OCI-LY1 (cell line): ENCODE measurements around the gene ST3GAL3.

Experiments used
- H2AFZ ChIP-seq: fragments of 200-600 bp; sonication (generic), shearing (Covaris generic); 2 replicates; pipeline ENCODE4 v1.6.0; 2014; ENCODE audit warnings: antibody characterized with exemption, mild to moderate bottlenecking, low read length
- H3F3A ChIP-seq: fragments of 200-600 bp; sonication (generic), shearing (Covaris generic); 2 replicates; pipeline ENCODE4 v1.6.0; 2014; ENCODE audit warnings: mild to moderate bottlenecking, antibody characterized with exemption, low read length, moderate library complexity; ENCODE audit not compliant: insufficient read depth
- H3K27ac ChIP-seq: fragments of 200-600 bp; sonication (generic); 2 replicates; pipeline ENCODE4 v1.5.1; 2014; ENCODE audit warnings: low read length, mixed run types, mild to moderate bottlenecking, low read depth; ENCODE audit not compliant: poor library complexity, severe bottlenecking
- H3K27me3 ChIP-seq: fragments of 200-600 bp; sonication (generic); 2 replicates; pipeline ENCODE4 v1.6.0; 2014; ENCODE audit warnings: antibody characterized with exemption, mild to moderate bottlenecking, low read length, moderate library complexity; ENCODE audit not compliant: insufficient read depth
- H3K36me3 ChIP-seq: fragments of 200-600 bp; sonication (generic); 2 replicates; pipeline ENCODE4 v1.6.1; 2014; ENCODE audit warnings: mild to moderate bottlenecking, antibody characterized with exemption, low read length, moderate library complexity, mixed read lengths; ENCODE audit not compliant: insufficient read depth
- H3K4me1 ChIP-seq: fragments of 200-600 bp; sonication (generic); 2 replicates; pipeline ENCODE4 v1.5.1; 2014; ENCODE audit warnings: mild to moderate bottlenecking, low read length, moderate library complexity; ENCODE audit not compliant: insufficient read depth, severe bottlenecking
- H3K4me2 ChIP-seq: fragments of 200-600 bp; sonication (generic), shearing (Covaris generic); 2 replicates; pipeline ENCODE4 v1.6.1; 2014; ENCODE audit warnings: low read length
- H3K4me3 ChIP-seq: fragments of 200-600 bp; sonication (generic); 2 replicates; pipeline ENCODE4 v1.5.1; 2014; ENCODE audit warnings: low read length, low read depth, mild to moderate bottlenecking, mixed read lengths; ENCODE audit not compliant: poor library complexity, severe bottlenecking
- H3K79me2 ChIP-seq: fragments of 200-600 bp; shearing (Covaris generic); 2 replicates; pipeline ENCODE4 v1.6.1; 2016; ENCODE audit warnings: mixed run types, low read length, mixed read lengths; ENCODE audit not compliant: insufficient read depth
- H3K9ac ChIP-seq: fragments of 200-600 bp; sonication (generic), shearing (Covaris generic); 2 replicates; pipeline ENCODE4 v1.6.1; 2014; ENCODE audit warnings: mild to moderate bottlenecking, low read length, mixed read lengths
- H3K9me2 ChIP-seq: fragments of 200-600 bp; sonication (generic), shearing (Covaris generic); 2 replicates; pipeline ENCODE4 v1.6.1; 2014; ENCODE audit warnings: low read depth, mild to moderate bottlenecking, low read length, mixed read lengths
- H3K9me3 ChIP-seq: fragments of 200-600 bp; shearing (Covaris generic); 2 replicates; pipeline ENCODE4 v1.6.1; 2014; ENCODE audit warnings: low read length, mixed read lengths
- H4K20me1 ChIP-seq: fragments of 200-600 bp; sonication (generic), shearing (Covaris generic); 2 replicates; pipeline ENCODE4 v1.6.0; 2016; ENCODE audit warnings: mild to moderate bottlenecking, low read length; ENCODE audit not compliant: insufficient read depth
- EZH2 ChIP-seq: fragments of 200-600 bp; sonication (generic), shearing (Covaris generic); IDR thresholded peaks from 2 replicates; pipeline ENCODE4 v1.8.0; 2017; ENCODE audit warnings: borderline replicate concordance, mixed run types, mild to moderate bottlenecking, antibody characterized with exemption, low read length, moderate library complexity, mixed read lengths
- TF ChIP-seq, protein P1 (sequence below): fragments of 200-600 bp; sonication (generic), shearing (Covaris generic); IDR thresholded peaks from 2 replicates; pipeline ENCODE4 v1.5.1; 2017; ENCODE audit warnings: mild to moderate bottlenecking, antibody characterized with exemption, low read length, moderate library complexity, mixed read lengths

ST3GAL3 gene

GRCh38 chr1:43857163-43857562, 149.8 kb downstream of the ST3GAL3 start:
- Histone ChIP-seq H3K27ac (no peak overlapping the region), H3K4me3 (no peak overlapping the region), H3K79me2 (no peaks in the 10 kb centered on the region), H3K9me3 (no peaks in the 10 kb centered on the region), H3K27me3 (no peaks in the 10 kb centered on the region), H3K36me3 (peaks cover 11% of the 10 kb centered on the region; the same call in 1 of the 2 replicates), H2AFZ (no peak overlapping the region), H3K4me2 (no peak overlapping the region), H3K9me2 (no peaks in the 10 kb centered on the region), H3K4me1 (peaks cover 23% of the 10 kb centered on the region), H3K9ac (no peak overlapping the region), H4K20me1 (no peaks in the 10 kb centered on the region), H3F3A (no peaks in the 10 kb centered on the region)
- TF ChIP-seq EZH2, result no peak
- TF ChIP-seq, protein P1, sequence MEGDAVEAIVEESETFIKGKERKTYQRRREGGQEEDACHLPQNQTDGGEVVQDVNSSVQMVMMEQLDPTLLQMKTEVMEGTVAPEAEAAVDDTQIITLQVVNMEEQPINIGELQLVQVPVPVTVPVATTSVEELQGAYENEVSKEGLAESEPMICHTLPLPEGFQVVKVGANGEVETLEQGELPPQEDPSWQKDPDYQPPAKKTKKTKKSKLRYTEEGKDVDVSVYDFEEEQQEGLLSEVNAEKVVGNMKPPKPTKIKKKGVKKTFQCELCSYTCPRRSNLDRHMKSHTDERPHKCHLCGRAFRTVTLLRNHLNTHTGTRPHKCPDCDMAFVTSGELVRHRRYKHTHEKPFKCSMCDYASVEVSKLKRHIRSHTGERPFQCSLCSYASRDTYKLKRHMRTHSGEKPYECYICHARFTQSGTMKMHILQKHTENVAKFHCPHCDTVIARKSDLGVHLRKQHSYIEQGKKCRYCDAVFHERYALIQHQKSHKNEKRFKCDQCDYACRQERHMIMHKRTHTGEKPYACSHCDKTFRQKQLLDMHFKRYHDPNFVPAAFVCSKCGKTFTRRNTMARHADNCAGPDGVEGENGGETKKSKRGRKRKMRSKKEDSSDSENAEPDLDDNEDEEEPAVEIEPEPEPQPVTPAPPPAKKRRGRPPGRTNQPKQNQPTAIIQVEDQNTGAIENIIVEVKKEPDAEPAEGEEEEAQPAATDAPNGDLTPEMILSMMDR, result no peak

- no peaks in the 10 kb centered on the region for H3K79me2 ChIP-seq
- H3K36me3 ChIP-seq, result peaks cover 18% of the 10 kb centered on the region
- H3K9me3 ChIP-seq, result no peaks in the 10 kb centered on the region
- H3K27ac ChIP-seq, result no peak overlapping the region
- no peaks in the 10 kb centered on the region for H4K20me1 ChIP-seq
- H3K9ac ChIP-seq, result no peak overlapping the region
- peaks cover 11% of the 10 kb centered on the region for H3K4me1 ChIP-seq
- H3K9me2 ChIP-seq, result no peaks in the 10 kb centered on the region
- no peaks in the 10 kb centered on the region for H3K27me3 ChIP-seq
- H2AFZ ChIP-seq, result no peak overlapping the region
- TF ChIP-seq EZH2, result no peak
- TF ChIP-seq, protein P1, result no peak
- H3F3A ChIP-seq, result no peaks in the 10 kb centered on the region
- no peak overlapping the region for H3K4me3 ChIP-seq
- no peak overlapping the region for H3K4me2 ChIP-seq
Measured at GRCh38 chr1:43858324-43858723, 151.0 kb downstream of the ST3GAL3 start.

- H3K4me2 ChIP-seq, result no peak overlapping the region
- no peaks in the 10 kb centered on the region for H3K4me1 ChIP-seq
- no peak overlapping the region for H3K27ac ChIP-seq
- no peak for TF ChIP-seq EZH2
- TF ChIP-seq, protein P1, result no peak
- H3K9me3 ChIP-seq, result no peaks in the 10 kb centered on the region
- H3K27me3 ChIP-seq, result no peaks in the 10 kb centered on the region
- no peaks in the 10 kb centered on the region for H4K20me1 ChIP-seq
- H3K79me2 ChIP-seq, result no peaks in the 10 kb centered on the region
- no peak overlapping the region for H3K9ac ChIP-seq
- H3K36me3 ChIP-seq, result peaks cover 12% of the 10 kb centered on the region
- no peaks in the 10 kb centered on the region for H3F3A ChIP-seq
- no peaks in the 10 kb centered on the region for H3K9me2 ChIP-seq
- H3K4me3 ChIP-seq, result no peak overlapping the region
- no peak overlapping the region for H2AFZ ChIP-seq
Measured at GRCh38 chr1:43861337-43861736, 154.0 kb downstream of the ST3GAL3 start.
